H1 (cell line): ENCODE results near the gene SERPINB8. TPM values are rescaled to one million over a fixed set of nuclear protein-coding genes. Genes with fewer than 3 reads are reported as not detected.

Experiments used
- ASH2L ChIP-seq: fragments of 200-600, 300-600 bp; sonication (generic); IDR thresholded peaks from one replicate; pipeline ENCODE4 v1.7.1; 2017; ENCODE audit warnings: low read length
- GABPA ChIP-seq: IDR thresholded peaks from 2 replicates; pipeline ENCODE4 v1.6.1; 2011; ENCODE audit warnings: mild to moderate bottlenecking, low read length, moderate library complexity, borderline replicate concordance; ENCODE audit not compliant: insufficient read depth
- GTF2F1 ChIP-seq: IDR thresholded peaks from 2 replicates; pipeline ENCODE4 v1.6.1; 2012; ENCODE audit warnings: low read depth, low read length, improper control_type of control experiment, borderline replicate concordance
- POLR2AphosphoS5 ChIP-seq: IDR thresholded peaks from 2 replicates; pipeline ENCODE4 v1.6.1; 2011; ENCODE audit warnings: low read depth, low read length
- SAP30 ChIP-seq: fragments of 300-600 bp; sonication (generic); IDR thresholded peaks from 2 replicates; pipeline ENCODE4 v1.7.1; 2012; ENCODE audit warnings: low read length, moderate library complexity, mild to moderate bottlenecking, inconsistent platforms; ENCODE audit not compliant: insufficient read depth, insufficient replicate concordance
- YY1 ChIP-seq: IDR thresholded peaks from 2 replicates; pipeline ENCODE4 v1.6.1; 2011; ENCODE audit warnings: low read depth, mild to moderate bottlenecking, low read length
- polyA plus RNA-seq, 7 experiments: library from polyadenylated mRNA; depleted of rRNA in 3 of 7; stranded (reverse) in 5 of 7; unstranded in 2 of 7; fragments of >200 nt in 5 of 7; fragments of 200-250 nt in 2 of 7; gene quantifications; 1 replicate in 5 of 7; 2 replicates in 1 of 7; 4 replicates in 1 of 7; pipeline versions ENCODE4 v1.2.1 to v1.2.3, GENCODE V29; 2011 to 2013; ENCODE audit warnings: missing spikeins in 2 of 7, mixed read lengths in 2 of 7
- total RNA-seq: library from RNA; stranded (reverse); fragmentation: NEBNext Ultra II Directional; extraction: Animal tissue kit (Norgen Biotek cat#: 25700); gene quantifications from 2 replicates; pipeline ENCODE4 v1.2.1, GENCODE V29; 2021

The SERPINB8 gene
- total and polyA plus RNA-seq, 2 of the 8 experiments (the other 6 are each of a cell fraction or from before 2014, with no cell fraction given): 0.42 to 1.2 TPM

GRCh38 chr18:63951302-63951705 lies 18.6 kb upstream of the SERPINB8 start (continued):
- TF ChIP-seq GTF2F1 (no peak), YY1 (no peak), SAP30 (no peak), ASH2L (no peak), GABPA (no peak), POLR2AphosphoS5 (no peak)
